A673 (cell line): ENCODE measurements around the gene RBBP8. TPM values are rescaled to one million over a fixed set of nuclear protein-coding genes. Genes with fewer than 3 reads are reported as not detected.
A peak's percentile ranks its signal among the peaks of the same experiment; 100 is the strongest.

ENCODE experiments used
- BruUV-seq: library from RNA; stranded (reverse); fragments of 400-500 nt; replicated peaks from 2 replicates; lab custom pipeline; 2021; lab: Mats Ljungman, UMichigan
- CTCF ChIA-PET: fragments of 300-600 bp; sonication (Branson Sonifier 250); formaldehyde crosslinking; loops from one replicate; lab custom pipeline; 2022; ENCODE audit warnings: antibody characterized with exemption; lab: Charles Lee
- POLR2A ChIA-PET: fragments of 300-600 bp; sonication (Branson Sonifier 250); formaldehyde crosslinking; loops from one replicate; lab custom pipeline; 2022; ENCODE audit warnings: antibody characterized with exemption; ENCODE audit not compliant: low non-redundant PET; lab: Charles Lee
- DNase-seq: peaks from one replicate; pipeline ENCODE4 v3.0.0-alpha.2; 2015; ENCODE audit warnings: low spot score
- H3K27ac ChIP-seq: fragments of 200-600 bp; sonication (generic); 2 replicates; pipeline ENCODE4 v1.5.1; 2016; ENCODE audit warnings: mixed run types, low read depth, mild to moderate bottlenecking, mixed read lengths, antibody characterized with exemption, low read length; ENCODE audit not compliant: poor library complexity, severe bottlenecking
- H3K27me3 ChIP-seq: fragments of 200-600 bp; sonication (generic); replicated peaks from 2 replicates; pipeline ENCODE4 v1.6.1; 2017; ENCODE audit warnings: mixed run types, low read depth, mild to moderate bottlenecking, mixed read lengths, antibody characterized with exemption, low read length; ENCODE audit not compliant: insufficient read depth, poor library complexity
- H3K36me3 ChIP-seq: fragments of 200-600 bp; sonication (generic); 2 replicates; pipeline ENCODE4 v1.6.1; 2016; ENCODE audit warnings: mixed run types, mild to moderate bottlenecking, mixed read lengths, antibody characterized with exemption, low read length; ENCODE audit not compliant: insufficient read depth, poor library complexity, severe bottlenecking
- H3K4me1 ChIP-seq: fragments of 200-600 bp; sonication (generic); 2 replicates; pipeline ENCODE4 v1.6.1; 2017; ENCODE audit warnings: mixed run types, mild to moderate bottlenecking, mixed read lengths, antibody characterized with exemption, low read length; ENCODE audit not compliant: insufficient read depth, poor library complexity, severe bottlenecking
- H3K4me3 ChIP-seq: fragments of 200-600 bp; sonication (generic); 2 replicates; pipeline ENCODE4 v1.5.1; 2016; ENCODE audit warnings: low read depth, mixed run types, mild to moderate bottlenecking, mixed read lengths, low read length; ENCODE audit not compliant: poor library complexity, severe bottlenecking
- H3K9me3 ChIP-seq: fragments of 200-600 bp; sonication (generic); 2 replicates; pipeline ENCODE4 v1.6.1; 2016; ENCODE audit warnings: mixed run types, low read depth, mild to moderate bottlenecking, mixed read lengths, antibody characterized with exemption, low read length; ENCODE audit not compliant: poor library complexity, severe bottlenecking
- CTCF ChIP-seq: fragments of 300-800, 200-600 bp; sonication (generic); conservative IDR thresholded peaks from 2 replicates; pipeline ENCODE4 v1.5.1; 2017; ENCODE audit warnings: low read depth, mild to moderate bottlenecking, antibody characterized with exemption, low read length, moderate library complexity, mixed read lengths
- EZH2 ChIP-seq: fragments of 200-600 bp; sonication (generic); IDR thresholded peaks from 2 replicates; pipeline ENCODE4 v1.6.1; 2017; ENCODE audit warnings: borderline replicate concordance, low read depth, mild to moderate bottlenecking, mixed read lengths, antibody characterized with exemption, low read length; ENCODE audit not compliant: poor library complexity, severe bottlenecking
- intact Hi-C: fragments of 100-400 bp; cut with micrococcal nuclease; formaldehyde crosslinking; loops from one replicate; pipeline ENCODE4 v1.10.0; 2022; ENCODE audit not compliant: unreplicated experiment
- total RNA-seq: library from RNA; stranded (reverse); gene quantifications from 2 replicates; pipeline ENCODE4 v1.2.3, GENCODE V29; 2021

RBBP8 gene
- total RNA-seq, 1 experiment from 2014 or later = 88.2 TPM

GRCh38 chr18:23068570-23069310, 135.6 kb downstream of the RBBP8 start:
- H3K9me3 ChIP-seq = no peaks in the 10 kb centered on the region
- TF ChIP-seq CTCF (no peak), EZH2 (no peak)
- no peaks in the 10 kb centered on the region for H3K4me1 ChIP-seq
- H3K27ac ChIP-seq = no peak overlapping the region
- peak; percentile 38 for DNase-seq
- BruUV-seq = no TSS peak
- no peak overlapping the region for H3K4me3 ChIP-seq
- no peaks in the 10 kb centered on the region for H3K36me3 ChIP-seq
- intact Hi-C loops = no loop called here
- ChIA-PET CTCF (no interaction called here), POLR2A (no interaction called here)
- H3K27me3 ChIP-seq = no peaks in the 10 kb centered on the region

- intact Hi-C loops = no loop called here
- no peaks in the 10 kb centered on the region for H3K36me3 ChIP-seq
- TF ChIP-seq CTCF (no peak), EZH2 (no peak)
- ChIA-PET CTCF (no interaction called here), POLR2A (interaction anchor here (0.7 kb wide), 1 partner anchor 87 kb away, joined by 3 read pairs; no protein-coding TSS in a partner anchor)
- DNase-seq = no peak
- BruUV-seq = no TSS peak
- no peak overlapping the region for H3K27ac ChIP-seq
- H3K4me3 ChIP-seq = no peak overlapping the region
- no peaks in the 10 kb centered on the region for H3K9me3 ChIP-seq
- H3K27me3 ChIP-seq = no peaks in the 10 kb centered on the region
- H3K4me1 ChIP-seq = no peaks in the 10 kb centered on the region
Measured at GRCh38 chr18:23069481-23069880, 136.4 kb downstream of the RBBP8 start.

GRCh38 chr18:23069898-23070297, 136.8 kb downstream of the RBBP8 start:
- CTCF ChIA-PET = no interaction called here
- POLR2A ChIA-PET = interaction anchor here (0.7 kb wide), 1 partner anchor 86 kb away, joined by 3 read pairs; no protein-coding TSS in a partner anchor
- no peaks in the 10 kb centered on the region for H3K4me1 ChIP-seq
- H3K27ac ChIP-seq = no peak overlapping the region
- intact Hi-C loops = no loop called here
- H3K4me3 ChIP-seq = no peak overlapping the region
- TF ChIP-seq EZH2 = no peak
- no peak for TF ChIP-seq CTCF
- BruUV-seq = no TSS peak
- no peak for DNase-seq
- no peaks in the 10 kb centered on the region for H3K36me3 ChIP-seq
- no peaks in the 10 kb centered on the region for H3K9me3 ChIP-seq
- no peaks in the 10 kb centered on the region for H3K27me3 ChIP-seq
